OCI-LY3 (cell line): ENCODE measurements around the gene TBX5.

Experiments used
- H2AFZ ChIP-seq: fragments of 200-600, 300-600 bp; shearing (Covaris generic); 2 replicates; pipeline ENCODE4 v1.6.0; 2014; ENCODE audit warnings: antibody characterized with exemption, low read depth, low read length
- H3K27ac ChIP-seq: fragments of 200-600, 300-600 bp; sonication (generic); 2 replicates; pipeline ENCODE4 v1.5.1; 2014; ENCODE audit warnings: mild to moderate bottlenecking, low read length, moderate library complexity, mixed read lengths
- H3K27me3 ChIP-seq: fragments of 200-600, 300-600 bp; sonication (generic); 2 replicates; pipeline ENCODE4 v1.6.1; 2014; ENCODE audit warnings: low read depth, low read length, mixed read lengths
- H3K36me3 ChIP-seq: fragments of 200-600, 300-600 bp; sonication (generic); replicated peaks from 2 replicates; pipeline ENCODE3; 2014; ENCODE audit warnings: low read depth, low read length, mixed read lengths
- H3K4me1 ChIP-seq: fragments of 300-600, 200-600 bp; sonication (generic); 2 replicates; pipeline ENCODE4 v1.6.1; 2014; ENCODE audit warnings: low read length, mixed read lengths
- H3K4me2 ChIP-seq: fragments of 200-600, 300-600 bp; sonication (generic); 2 replicates; pipeline ENCODE4 v1.6.1; 2014; ENCODE audit warnings: low read length, mixed read lengths
- H3K4me3 ChIP-seq: fragments of 300-600, 200-600 bp; sonication (generic); 2 replicates; pipeline ENCODE4 v1.5.1; 2014; ENCODE audit warnings: antibody characterized with exemption, mild to moderate bottlenecking, low read length, moderate library complexity
- H3K79me2 ChIP-seq: fragments of 300-600, 200-600 bp; shearing (Covaris generic); 2 replicates; pipeline ENCODE4 v1.6.1; 2014; ENCODE audit warnings: mild to moderate bottlenecking, low read length, mixed read lengths
- H3K9ac ChIP-seq: fragments of 300-600, 200-600 bp; shearing (Covaris generic); 2 replicates; pipeline ENCODE4 v1.6.0; 2014; ENCODE audit warnings: mild to moderate bottlenecking, low read length, moderate library complexity
- H3K9me3 ChIP-seq: fragments of 200-600, 300-600 bp; shearing (Covaris generic); 2 replicates; pipeline ENCODE4 v1.6.1; 2014; ENCODE audit warnings: low read length, mixed read lengths; ENCODE audit not compliant: insufficient read depth
- H4K20me1 ChIP-seq: fragments of 200-600, 300-600 bp; sonication (generic); 2 replicates; pipeline ENCODE4 v1.6.1; 2016; ENCODE audit warnings: low read length, mixed read lengths; ENCODE audit not compliant: insufficient read depth
- EZH2phosphoT487 ChIP-seq: fragments of 200-600 bp; shearing (Covaris generic); IDR thresholded peaks from 2 replicates; pipeline ENCODE4 v1.6.1; 2018; ENCODE audit warnings: antibody characterized with exemption, mixed run types, low read depth
- TF ChIP-seq, protein P1 (sequence below): fragments of 200-600, 300-600 bp; sonication (generic); IDR thresholded peaks from 2 replicates; pipeline ENCODE4 v1.5.1; 2014; ENCODE audit warnings: antibody characterized with exemption, low read length, low read depth

TBX5 gene

DNA sequence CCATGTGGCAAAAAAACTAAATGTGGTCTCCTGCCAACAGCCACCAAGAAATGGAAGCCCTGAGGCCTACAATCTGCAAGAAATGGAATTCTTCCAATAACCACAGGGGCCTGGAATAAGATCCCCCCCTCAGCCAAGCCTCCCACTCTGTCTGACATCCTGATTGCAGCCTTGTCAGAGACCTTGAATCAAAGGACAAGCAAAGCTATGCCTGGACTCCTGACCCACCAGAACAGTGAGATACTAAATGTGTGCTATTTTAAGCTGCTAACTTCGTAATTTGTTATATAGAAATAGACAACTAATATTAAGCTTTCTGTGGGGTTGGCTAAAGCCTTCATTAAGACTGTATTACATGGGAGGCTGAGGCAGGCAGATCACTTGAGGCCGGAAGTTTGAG, 77.7 kb downstream of the TBX5 start:
- Histone ChIP-seq H3K27ac (no peak overlapping the region), H3K27me3 (no peaks in the 10 kb centered on the region), H2AFZ (no peak overlapping the region), H3K36me3 (no peaks in the 10 kb centered on the region), H3K4me1 (no peaks in the 10 kb centered on the region), H3K4me3 (no peak overlapping the region), H4K20me1 (no peaks in the 10 kb centered on the region), H3K9me3 (no peaks in the 10 kb centered on the region), H3K4me2 (no peak overlapping the region), H3K9ac (no peak overlapping the region), H3K79me2 (no peaks in the 10 kb centered on the region)
- TF ChIP-seq, protein P1, sequence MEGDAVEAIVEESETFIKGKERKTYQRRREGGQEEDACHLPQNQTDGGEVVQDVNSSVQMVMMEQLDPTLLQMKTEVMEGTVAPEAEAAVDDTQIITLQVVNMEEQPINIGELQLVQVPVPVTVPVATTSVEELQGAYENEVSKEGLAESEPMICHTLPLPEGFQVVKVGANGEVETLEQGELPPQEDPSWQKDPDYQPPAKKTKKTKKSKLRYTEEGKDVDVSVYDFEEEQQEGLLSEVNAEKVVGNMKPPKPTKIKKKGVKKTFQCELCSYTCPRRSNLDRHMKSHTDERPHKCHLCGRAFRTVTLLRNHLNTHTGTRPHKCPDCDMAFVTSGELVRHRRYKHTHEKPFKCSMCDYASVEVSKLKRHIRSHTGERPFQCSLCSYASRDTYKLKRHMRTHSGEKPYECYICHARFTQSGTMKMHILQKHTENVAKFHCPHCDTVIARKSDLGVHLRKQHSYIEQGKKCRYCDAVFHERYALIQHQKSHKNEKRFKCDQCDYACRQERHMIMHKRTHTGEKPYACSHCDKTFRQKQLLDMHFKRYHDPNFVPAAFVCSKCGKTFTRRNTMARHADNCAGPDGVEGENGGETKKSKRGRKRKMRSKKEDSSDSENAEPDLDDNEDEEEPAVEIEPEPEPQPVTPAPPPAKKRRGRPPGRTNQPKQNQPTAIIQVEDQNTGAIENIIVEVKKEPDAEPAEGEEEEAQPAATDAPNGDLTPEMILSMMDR = no peak
- TF ChIP-seq EZH2phosphoT487 = no peak

DNA sequence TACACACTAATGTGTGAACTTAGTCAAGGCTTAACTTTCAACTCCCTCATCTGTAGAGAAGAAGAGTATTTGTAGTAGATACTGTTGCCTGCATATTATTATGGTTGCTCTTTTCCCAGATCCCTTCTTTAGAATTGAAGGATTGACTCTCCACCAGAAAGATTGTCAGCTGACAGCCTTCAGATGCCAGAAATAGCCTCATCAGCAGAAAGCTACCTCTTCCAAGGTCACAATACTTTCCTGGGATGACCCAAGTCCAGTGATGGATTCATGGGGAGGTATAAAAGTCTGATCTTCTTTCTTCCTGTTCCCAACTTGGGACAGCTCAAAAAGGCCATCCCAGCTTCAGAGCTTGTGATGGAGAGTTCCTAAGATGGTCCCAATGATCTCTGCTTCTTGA, 78.2 kb downstream of the TBX5 start:
- no peak overlapping the region for H3K9ac ChIP-seq
- TF ChIP-seq, protein P1 = no peak
- TF ChIP-seq EZH2phosphoT487 = no peak
- H3K4me3 ChIP-seq = no peak overlapping the region
- H3K4me1 ChIP-seq = no peaks in the 10 kb centered on the region
- H3K27ac ChIP-seq = no peak overlapping the region
- no peak overlapping the region for H2AFZ ChIP-seq
- H3K27me3 ChIP-seq = no peaks in the 10 kb centered on the region
- H3K9me3 ChIP-seq = no peaks in the 10 kb centered on the region
- H3K4me2 ChIP-seq = no peak overlapping the region
- H3K36me3 ChIP-seq = no peaks in the 10 kb centered on the region
- H3K79me2 ChIP-seq = no peaks in the 10 kb centered on the region
- H4K20me1 ChIP-seq = no peaks in the 10 kb centered on the region

DNA sequence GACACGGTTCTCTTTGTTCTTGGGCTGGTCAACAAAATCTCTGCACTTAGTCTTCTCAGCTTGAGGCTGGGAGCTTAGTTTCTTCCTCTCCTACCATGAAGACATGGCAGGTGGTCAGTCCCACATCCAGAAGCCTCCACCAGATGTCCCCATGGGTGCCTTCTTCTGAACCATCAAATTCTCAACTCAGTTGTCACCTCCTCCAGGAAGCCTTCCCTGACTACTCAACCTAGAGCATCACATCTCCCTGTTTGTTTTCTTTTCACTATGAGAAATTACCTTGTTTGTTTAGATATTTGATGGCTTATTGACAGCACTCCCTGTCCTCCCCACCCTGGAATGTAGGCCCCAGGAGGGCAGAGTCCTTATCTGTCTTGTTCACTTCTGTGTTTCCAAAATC, 84.4 kb downstream of the TBX5 start:
- Histone ChIP-seq H2AFZ (no peak overlapping the region), H3K9me3 (no peaks in the 10 kb centered on the region), H3K36me3 (no peaks in the 10 kb centered on the region), H3K9ac (no peak overlapping the region), H3K4me2 (no peak overlapping the region), H3K4me1 (no peaks in the 10 kb centered on the region), H3K79me2 (no peaks in the 10 kb centered on the region), H3K4me3 (no peak overlapping the region), H4K20me1 (no peaks in the 10 kb centered on the region), H3K27me3 (no peaks in the 10 kb centered on the region), H3K27ac (no peak overlapping the region)
- TF ChIP-seq, protein P1 = no peak
- TF ChIP-seq EZH2phosphoT487 = no peak

DNA sequence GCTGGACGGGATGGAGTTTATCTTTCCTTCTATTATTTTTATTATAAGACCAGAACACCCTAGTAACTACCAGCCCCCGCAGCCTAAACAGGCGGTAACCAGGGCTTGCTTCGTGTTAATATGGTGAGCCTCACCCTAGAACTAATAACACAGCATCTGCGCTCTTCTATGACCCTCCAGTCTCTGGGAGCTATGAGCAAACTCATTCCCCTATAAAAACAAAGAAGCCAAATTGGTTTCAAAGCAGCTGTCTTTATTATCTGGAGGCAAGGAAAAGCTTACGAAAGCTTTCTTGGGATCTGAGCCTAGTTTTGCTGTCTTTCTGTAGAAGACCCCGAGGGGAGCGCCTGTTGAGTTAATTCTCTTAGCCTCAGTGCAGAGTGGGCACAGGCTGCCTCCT, 85.0 kb downstream of the TBX5 start:
- TF ChIP-seq EZH2phosphoT487 = no peak
- TF ChIP-seq, protein P1 = no peak
- no peaks in the 10 kb centered on the region for H3K79me2 ChIP-seq

More for the DNA sequence above, 85.0 kb downstream of the TBX5 start:
- Histone ChIP-seq H3K4me3 (no peak overlapping the region), H2AFZ (no peak overlapping the region), H3K4me1 (no peaks in the 10 kb centered on the region), H3K36me3 (no peaks in the 10 kb centered on the region), H3K4me2 (no peak overlapping the region), H3K27ac (no peak overlapping the region), H3K27me3 (no peaks in the 10 kb centered on the region), H4K20me1 (no peaks in the 10 kb centered on the region), H3K9me3 (no peaks in the 10 kb centered on the region), H3K9ac (no peak overlapping the region)
